ENCODE results near the gene CRYBA4. TPM values are rescaled to one million over a fixed set of nuclear protein-coding genes. Genes with fewer than 3 reads are reported as not detected.

CRYBA4 gene
- polyA plus RNA-seq, 1 of the 3 experiments (the other 2 are of a cell fraction), result not detected

DNA sequence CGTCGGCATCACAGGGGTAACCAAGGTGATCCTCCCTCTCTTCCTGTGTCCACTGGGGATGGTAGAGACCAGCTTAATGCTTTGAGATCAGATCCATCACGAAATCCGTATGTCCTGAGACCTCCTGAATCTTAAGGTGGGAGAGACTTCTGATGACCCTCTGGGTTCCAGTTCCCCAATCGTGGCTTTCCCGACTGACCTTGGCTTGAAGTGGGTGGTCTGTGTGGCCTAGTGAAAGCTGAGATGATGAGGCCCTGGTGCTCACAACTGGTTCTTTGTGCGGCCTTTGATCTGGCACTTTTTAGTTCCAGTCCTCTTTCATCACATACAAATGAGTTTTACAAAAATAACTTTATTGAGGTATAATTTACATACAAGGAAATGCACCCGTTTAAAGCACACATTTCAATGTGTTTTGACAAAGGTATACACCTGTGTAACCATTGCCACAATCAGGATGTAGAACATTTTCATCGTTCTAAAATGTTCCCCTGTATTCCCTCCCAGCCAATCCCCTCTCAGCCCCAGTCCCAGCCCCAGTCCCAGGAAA, 41.7 kb downstream of the CRYBA4 start:
- Histone ChIP-seq H3K79me2 (ENCODE audit: insufficient read depth) (no peaks in the 10 kb centered on the region), H3K27ac (ENCODE audit: low read depth in 2 of 2, low read length in 1 of 2) (no peak overlapping the region), H4K20me1 (ENCODE audit: insufficient read depth) (no peaks in the 10 kb centered on the region), H3F3A (replicated peaks; ENCODE audit: insufficient read depth) (peaks cover 12% of the 10 kb centered on the region), H3K36me3 (replicated peaks in 1 of 2; ENCODE audit: control insufficient read depth in 1 of 2, insufficient read depth in 2 of 2, low read length in 1 of 2) (no peaks in the 10 kb centered on the region), H3K9me2 (no peaks in the 10 kb centered on the region), H2AFZ (ENCODE audit: low read depth) (no peak overlapping the region), H3K4me3 (ENCODE audit: low read depth in 2 of 2, low read length in 1 of 2) (no peak overlapping the region), H3K4me2 (no peak overlapping the region), H3K9ac (no peak overlapping the region), H3K27me3 (ENCODE audit: insufficient read depth) (no peaks in the 10 kb centered on the region), H3K9me3 (no peaks in the 10 kb centered on the region), H3K4me1 (ENCODE audit: control insufficient read depth in 1 of 2, insufficient read depth in 2 of 2, low read depth in 1 of 2, low read length in 1 of 2) (peaks cover 10% of the 10 kb centered on the region in 2 experiments; a peak in 2 of 4 replicates)
- ChIA-PET CTCF (no interaction called here), POLR2A (interaction anchor here (0.7 kb wide), 1 partner anchor 1736 kb away, joined by 3 read pairs; no protein-coding TSS in a partner anchor)
- DNase-seq, result no peak
- 88% methylated on average over 9 of the region's 9 CpGs for WGBS (ENCODE audit: low lambda C conversion rate)
- TF ChIP-seq ELF1 (IDR thresholded peaks at IDR 0.05), result no peak
- TF ChIP-seq GABPA (IDR thresholded peaks at IDR 0.05; ENCODE audit: low read depth), result no peak
- no peak for TF ChIP-seq IRF3 (IDR thresholded peaks at IDR 0.05; ENCODE audit: low read depth, low read length)
- TF ChIP-seq TCF12 (IDR thresholded peaks at IDR 0.05), result no peak
- no peak for TF ChIP-seq SMC3 (IDR thresholded peaks at IDR 0.05; ENCODE audit: low read depth, low read length)
- no peak for TF ChIP-seq USF2 (IDR thresholded peaks at IDR 0.05; ENCODE audit: borderline replicate concordance, low read depth, low read length)
- TF ChIP-seq, protein P1, sequence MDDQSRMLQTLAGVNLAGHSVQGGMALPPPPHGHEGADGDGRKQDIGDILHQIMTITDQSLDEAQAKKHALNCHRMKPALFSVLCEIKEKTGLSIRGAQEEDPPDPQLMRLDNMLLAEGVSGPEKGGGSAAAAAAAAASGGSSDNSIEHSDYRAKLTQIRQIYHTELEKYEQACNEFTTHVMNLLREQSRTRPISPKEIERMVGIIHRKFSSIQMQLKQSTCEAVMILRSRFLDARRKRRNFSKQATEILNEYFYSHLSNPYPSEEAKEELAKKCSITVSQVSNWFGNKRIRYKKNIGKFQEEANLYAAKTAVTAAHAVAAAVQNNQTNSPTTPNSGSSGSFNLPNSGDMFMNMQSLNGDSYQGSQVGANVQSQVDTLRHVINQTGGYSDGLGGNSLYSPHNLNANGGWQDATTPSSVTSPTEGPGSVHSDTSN (IDR thresholded peaks at IDR 0.05), result no peak
- no peak for TF ChIP-seq FOSL2 (IDR thresholded peaks at IDR 0.05; ENCODE audit: borderline replicate concordance, low read depth)
- TF ChIP-seq GATA2 (CRISPR knock-in tag; IDR thresholded peaks at IDR 0.05), result no peak
- TF ChIP-seq SIN3A (IDR thresholded peaks at IDR 0.05; ENCODE audit: borderline replicate concordance, low read depth, low read length), result no peak
- no peak for TF ChIP-seq NFIC (IDR thresholded peaks at IDR 0.05; ENCODE audit: borderline replicate concordance)
- no peak for TF ChIP-seq TEAD4 (IDR thresholded peaks at IDR 0.05; ENCODE audit: borderline replicate concordance, insufficient read depth)
- no peak for TF ChIP-seq NRF1 (IDR thresholded peaks at IDR 0.05; ENCODE audit: low read depth, low read length)
- no peak for TF ChIP-seq EZH2phosphoT487 (IDR thresholded peaks at IDR 0.05; ENCODE audit: borderline replicate concordance, low read depth)
- TF ChIP-seq FOXJ3 (CRISPR knock-in tag; IDR thresholded peaks at IDR 0.05), result no peak
- no peak for TF ChIP-seq RXRA (IDR thresholded peaks at IDR 0.05; ENCODE audit: borderline replicate concordance, low read depth)
- no peak for TF ChIP-seq MEF2A (IDR thresholded peaks at IDR 0.05; ENCODE audit: borderline replicate concordance, low read depth)
- no peak for TF ChIP-seq MXI1 (IDR thresholded peaks at IDR 0.05; ENCODE audit: low read depth, low read length)
- no peak for TF ChIP-seq CHD2 (IDR thresholded peaks at IDR 0.05; ENCODE audit: low read length, partially characterized antibody)
- TF ChIP-seq, protein P2, sequence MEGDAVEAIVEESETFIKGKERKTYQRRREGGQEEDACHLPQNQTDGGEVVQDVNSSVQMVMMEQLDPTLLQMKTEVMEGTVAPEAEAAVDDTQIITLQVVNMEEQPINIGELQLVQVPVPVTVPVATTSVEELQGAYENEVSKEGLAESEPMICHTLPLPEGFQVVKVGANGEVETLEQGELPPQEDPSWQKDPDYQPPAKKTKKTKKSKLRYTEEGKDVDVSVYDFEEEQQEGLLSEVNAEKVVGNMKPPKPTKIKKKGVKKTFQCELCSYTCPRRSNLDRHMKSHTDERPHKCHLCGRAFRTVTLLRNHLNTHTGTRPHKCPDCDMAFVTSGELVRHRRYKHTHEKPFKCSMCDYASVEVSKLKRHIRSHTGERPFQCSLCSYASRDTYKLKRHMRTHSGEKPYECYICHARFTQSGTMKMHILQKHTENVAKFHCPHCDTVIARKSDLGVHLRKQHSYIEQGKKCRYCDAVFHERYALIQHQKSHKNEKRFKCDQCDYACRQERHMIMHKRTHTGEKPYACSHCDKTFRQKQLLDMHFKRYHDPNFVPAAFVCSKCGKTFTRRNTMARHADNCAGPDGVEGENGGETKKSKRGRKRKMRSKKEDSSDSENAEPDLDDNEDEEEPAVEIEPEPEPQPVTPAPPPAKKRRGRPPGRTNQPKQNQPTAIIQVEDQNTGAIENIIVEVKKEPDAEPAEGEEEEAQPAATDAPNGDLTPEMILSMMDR (IDR thresholded peaks at IDR 0.05), result no peak
